WTC11 (cell line): Measurements from ENCODE around the gene ERICH3. TPM values are rescaled to one million over a fixed set of nuclear protein-coding genes. Genes with fewer than 3 reads are reported as not detected.

Experiments used
- ATAC-seq: fragments of 200-7000 bp; cut with Tn5 transposase; 2 replicates; pipeline ENCODE4 v1.10.0; 2021; ENCODE audit warnings: mild to moderate bottlenecking, moderate library complexity
- CTCF ChIA-PET: fragments of 300-600 bp; sonication (Branson Sonifier 250); formaldehyde crosslinking; loops from one replicate; lab custom pipeline; 2021; ENCODE audit warnings: antibody characterized with exemption; lab: Charles Lee
- POLR2A ChIA-PET: fragments of 350-600 bp; sonication (Branson Sonifier 250); formaldehyde crosslinking; loops from one replicate; lab custom pipeline; 2021; ENCODE audit warnings: antibody characterized with exemption; lab: Charles Lee
- DNase-seq: peaks from one replicate; pipeline ENCODE4 v3.0.0; 2021; ENCODE audit warnings: low spot score
- H3K27ac Mint-ChIP-seq: 2 replicates; pipeline ENCODE4 v1.8.0; 2021; ENCODE audit warnings: mixed read lengths
- H3K27me3 Mint-ChIP-seq: 2 replicates; pipeline ENCODE4 v1.8.0; 2021; ENCODE audit warnings: low read depth, mild to moderate bottlenecking, moderate library complexity, mixed read lengths
- H3K36me3 Mint-ChIP-seq: 2 replicates; pipeline ENCODE4 v1.8.0; 2021; ENCODE audit warnings: mixed read lengths
- H3K4me1 Mint-ChIP-seq: 2 replicates; pipeline ENCODE4 v1.8.0; 2022; ENCODE audit warnings: mixed read lengths
- H3K4me3 Mint-ChIP-seq: 2 replicates; pipeline ENCODE4 v1.8.0; 2021; ENCODE audit warnings: mild to moderate bottlenecking, moderate library complexity, mixed read lengths
- H3K9me3 Mint-ChIP-seq: 2 replicates; pipeline ENCODE4 v1.8.0; 2021; ENCODE audit warnings: mixed read lengths
- ATF6 ChIP-seq: sonication (generic); formaldehyde crosslinking; IDR thresholded peaks from 2 replicates; pipeline ENCODE4 v1.8.1; 2023; ENCODE audit warnings: mild to moderate bottlenecking, missing genetic modification reagents
- GABPB1 ChIP-seq: sonication (generic); formaldehyde crosslinking; IDR thresholded peaks from 2 replicates; pipeline ENCODE4 v1.8.1; 2023; ENCODE audit warnings: mild to moderate bottlenecking, missing genetic modification reagents
- GRHL2 ChIP-seq: fragments of 250-450 bp; sonication (Bioruptor Pico); IDR thresholded peaks from 2 replicates; pipeline ENCODE4 v1.8.0; 2022; ENCODE audit warnings: mild to moderate bottlenecking, moderate library complexity; ENCODE audit not compliant: insufficient replicate concordance, severe bottlenecking
- GTF2I ChIP-seq: fragments of 250-450 bp; sonication (Bioruptor Pico); conservative IDR thresholded peaks from 2 replicates; pipeline ENCODE4 v1.4.0; 2021; ENCODE audit warnings: mild to moderate bottlenecking
- JAZF1 ChIP-seq: fragments of 250-450 bp; sonication (Bioruptor Pico); IDR thresholded peaks from 2 replicates; pipeline ENCODE4 v1.9.0; 2021; ENCODE audit warnings: moderate library complexity, mild to moderate bottlenecking, inconsistent platforms
- JUN ChIP-seq: sonication (generic); formaldehyde crosslinking; IDR thresholded peaks from 2 replicates; pipeline ENCODE4 v1.8.0; 2023; ENCODE audit warnings: mild to moderate bottlenecking, missing genetic modification reagents
- MAX ChIP-seq: sonication (generic); formaldehyde crosslinking; IDR thresholded peaks from 2 replicates; pipeline ENCODE4 v1.8.0; 2022; ENCODE audit warnings: mild to moderate bottlenecking, missing genetic modification reagents
- NR2C2 ChIP-seq: sonication (generic); formaldehyde crosslinking; IDR thresholded peaks from 2 replicates; pipeline ENCODE4 v1.8.0; 2022; ENCODE audit warnings: mild to moderate bottlenecking, missing genetic modification reagents
- OVOL2 ChIP-seq: fragments of 250-450 bp; sonication (Bioruptor Pico); IDR thresholded peaks from 2 replicates; pipeline ENCODE4 v1.9.0; 2021; ENCODE audit warnings: mild to moderate bottlenecking, borderline replicate concordance
- PRDM15 ChIP-seq: sonication (generic); formaldehyde crosslinking; IDR thresholded peaks from 2 replicates; pipeline ENCODE4 v1.8.0; 2022; ENCODE audit warnings: missing genetic modification reagents
- RELA ChIP-seq: sonication (generic); formaldehyde crosslinking; IDR thresholded peaks from 2 replicates; pipeline ENCODE4 v1.8.1; 2022; ENCODE audit warnings: missing genetic modification reagents, mild to moderate bottlenecking, borderline replicate concordance
- RORB ChIP-seq: fragments of 250-450 bp; sonication (Bioruptor Pico); IDR thresholded peaks from 2 replicates; pipeline ENCODE4 v1.9.0; 2021; ENCODE audit warnings: mild to moderate bottlenecking
- SOX15 ChIP-seq: fragments of 250-450 bp; sonication (Bioruptor Pico); IDR thresholded peaks from 2 replicates; pipeline ENCODE4 v1.9.0; 2021; ENCODE audit warnings: mild to moderate bottlenecking
- TP53 ChIP-seq: sonication (generic); formaldehyde crosslinking; IDR thresholded peaks from 2 replicates; pipeline ENCODE4 v1.8.1; 2023; ENCODE audit warnings: mild to moderate bottlenecking, missing genetic modification reagents
- USF1 ChIP-seq: sonication (generic); formaldehyde crosslinking; IDR thresholded peaks from 2 replicates; pipeline ENCODE4 v1.8.0; 2022; ENCODE audit warnings: mild to moderate bottlenecking, missing genetic modification reagents
- ZBTB21 ChIP-seq: sonication (generic); formaldehyde crosslinking; IDR thresholded peaks from 2 replicates; pipeline ENCODE4 v1.8.1; 2023; ENCODE audit warnings: mild to moderate bottlenecking, missing genetic modification reagents, borderline replicate concordance
- ZNF121 ChIP-seq: sonication (generic); formaldehyde crosslinking; IDR thresholded peaks from 2 replicates; pipeline ENCODE4 v1.8.0; 2023; ENCODE audit warnings: missing genetic modification reagents
- total RNA-seq: library from RNA; stranded (reverse); gene quantifications from 3 replicates; pipeline ENCODE4 v1.2.3, GENCODE V29; 2021
- TF ChIP-seq, protein P1 (sequence below): sonication (generic); formaldehyde crosslinking; IDR thresholded peaks from 2 replicates; pipeline ENCODE4 v1.8.1; 2023; ENCODE audit warnings: mild to moderate bottlenecking, missing genetic modification reagents
- TF ChIP-seq, protein P2 (sequence below): sonication (generic); formaldehyde crosslinking; IDR thresholded peaks from 2 replicates; pipeline ENCODE4 v1.8.1; 2023; ENCODE audit warnings: mild to moderate bottlenecking, missing genetic modification reagents, moderate library complexity
- TF ChIP-seq, protein P3 (sequence below): sonication (generic); formaldehyde crosslinking; IDR thresholded peaks from 2 replicates; pipeline ENCODE4 v1.8.1; 2022; ENCODE audit warnings: mild to moderate bottlenecking, missing genetic modification reagents, moderate library complexity, borderline replicate concordance
- TF ChIP-seq, protein P4 (sequence below): fragments of 200-600 bp; IDR thresholded peaks from 2 replicates; pipeline ENCODE4 v1.8.0; 2022; ENCODE audit warnings: antibody characterized with exemption

ERICH3 gene
- total RNA-seq, 1 experiment from 2014 or later = 0.07 TPM

DNA sequence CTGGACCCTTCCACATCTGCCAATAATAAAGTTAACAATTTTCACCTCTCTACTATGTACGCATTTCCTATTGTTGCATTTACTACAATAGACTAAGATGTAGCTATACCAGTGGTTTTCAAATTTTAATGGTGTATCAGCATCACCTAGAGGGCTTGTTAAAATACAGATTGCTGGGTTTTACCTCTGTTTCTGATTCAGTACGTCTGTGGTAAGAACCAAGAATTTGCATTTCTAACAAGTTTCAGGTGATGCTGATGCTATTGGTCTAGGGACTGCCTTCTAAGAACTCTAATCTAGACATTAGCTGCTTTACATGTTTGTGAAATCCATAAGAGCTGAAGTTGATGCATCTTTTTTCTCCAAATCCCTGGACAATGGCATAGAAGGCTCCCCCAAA is 59.7 kb downstream of the ERICH3 start:
- H3K36me3 Mint-ChIP-seq = no peaks in the 10 kb centered on the region
- ATAC-seq (no peak), DNase-seq (no peak)
- no peaks in the 10 kb centered on the region for H3K9me3 Mint-ChIP-seq
- H3K4me3 Mint-ChIP-seq = no peak overlapping the region
- CTCF ChIA-PET = interaction anchor here (0.7 to 1.6 kb wide), 2 partner anchors 76 to 153 kb away, joined by 3 to 5 read pairs; no protein-coding TSS in a partner anchor
- no peaks in the 10 kb centered on the region; the same call in 1 of the 2 replicates for H3K27me3 Mint-ChIP-seq
- no peaks in the 10 kb centered on the region; the same call in 1 of the 2 replicates for H3K4me1 Mint-ChIP-seq
- no peak for TF ChIP-seq TP53 (CRISPR knock-in tag)
- POLR2A ChIA-PET = no interaction called here
- H3K27ac Mint-ChIP-seq = no peak overlapping the region

GRCh38 chr1:74611887-74612286 is 61.7 kb downstream of the ERICH3 start:
- DNase-seq (no peak), ATAC-seq (no peak)
- Mint-ChIP-seq H3K36me3 (no peaks in the 10 kb centered on the region), H3K4me1 (no peaks in the 10 kb centered on the region; the same call in 1 of the 2 replicates), H3K27me3 (no peaks in the 10 kb centered on the region), H3K27ac (no peak overlapping the region), H3K9me3 (no peaks in the 10 kb centered on the region), H3K4me3 (no peak overlapping the region)
- TF ChIP-seq OVOL2 = no peak
- TF ChIP-seq NR2C2 (CRISPR knock-in tag) = no peak
- TF ChIP-seq, protein P1, sequence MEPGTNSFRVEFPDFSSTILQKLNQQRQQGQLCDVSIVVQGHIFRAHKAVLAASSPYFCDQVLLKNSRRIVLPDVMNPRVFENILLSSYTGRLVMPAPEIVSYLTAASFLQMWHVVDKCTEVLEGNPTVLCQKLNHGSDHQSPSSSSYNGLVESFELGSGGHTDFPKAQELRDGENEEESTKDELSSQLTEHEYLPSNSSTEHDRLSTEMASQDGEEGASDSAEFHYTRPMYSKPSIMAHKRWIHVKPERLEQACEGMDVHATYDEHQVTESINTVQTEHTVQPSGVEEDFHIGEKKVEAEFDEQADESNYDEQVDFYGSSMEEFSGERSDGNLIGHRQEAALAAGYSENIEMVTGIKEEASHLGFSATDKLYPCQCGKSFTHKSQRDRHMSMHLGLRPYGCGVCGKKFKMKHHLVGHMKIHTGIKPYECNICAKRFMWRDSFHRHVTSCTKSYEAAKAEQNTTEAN (CRISPR knock-in tag) = no peak
- TF ChIP-seq RORB (CRISPR knock-in tag) = no peak
- TF ChIP-seq USF1 (CRISPR knock-in tag) = no peak
- no peak for TF ChIP-seq GRHL2 (CRISPR knock-in tag)
- TF ChIP-seq MAX (CRISPR knock-in tag) = no peak
- no peak for TF ChIP-seq TP53 (CRISPR knock-in tag)
- no peak for TF ChIP-seq ZNF121
- no peak for TF ChIP-seq ATF6 (CRISPR knock-in tag)
- TF ChIP-seq, protein P2, sequence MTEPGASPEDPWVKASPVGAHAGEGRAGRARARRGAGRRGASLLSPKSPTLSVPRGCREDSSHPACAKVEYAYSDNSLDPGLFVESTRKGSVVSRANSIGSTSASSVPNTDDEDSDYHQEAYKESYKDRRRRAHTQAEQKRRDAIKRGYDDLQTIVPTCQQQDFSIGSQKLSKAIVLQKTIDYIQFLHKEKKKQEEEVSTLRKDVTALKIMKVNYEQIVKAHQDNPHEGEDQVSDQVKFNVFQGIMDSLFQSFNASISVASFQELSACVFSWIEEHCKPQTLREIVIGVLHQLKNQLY = no peak
- TF ChIP-seq ZBTB21 (CRISPR knock-in tag) = no peak
- no peak for TF ChIP-seq GTF2I (CRISPR knock-in tag)
- TF ChIP-seq, protein P3, sequence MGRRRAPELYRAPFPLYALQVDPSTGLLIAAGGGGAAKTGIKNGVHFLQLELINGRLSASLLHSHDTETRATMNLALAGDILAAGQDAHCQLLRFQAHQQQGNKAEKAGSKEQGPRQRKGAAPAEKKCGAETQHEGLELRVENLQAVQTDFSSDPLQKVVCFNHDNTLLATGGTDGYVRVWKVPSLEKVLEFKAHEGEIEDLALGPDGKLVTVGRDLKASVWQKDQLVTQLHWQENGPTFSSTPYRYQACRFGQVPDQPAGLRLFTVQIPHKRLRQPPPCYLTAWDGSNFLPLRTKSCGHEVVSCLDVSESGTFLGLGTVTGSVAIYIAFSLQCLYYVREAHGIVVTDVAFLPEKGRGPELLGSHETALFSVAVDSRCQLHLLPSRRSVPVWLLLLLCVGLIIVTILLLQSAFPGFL (CRISPR knock-in tag) = no peak
- TF ChIP-seq JUN = no peak
- POLR2A ChIA-PET = no interaction called here
- CTCF ChIA-PET = no interaction called here

DNA sequence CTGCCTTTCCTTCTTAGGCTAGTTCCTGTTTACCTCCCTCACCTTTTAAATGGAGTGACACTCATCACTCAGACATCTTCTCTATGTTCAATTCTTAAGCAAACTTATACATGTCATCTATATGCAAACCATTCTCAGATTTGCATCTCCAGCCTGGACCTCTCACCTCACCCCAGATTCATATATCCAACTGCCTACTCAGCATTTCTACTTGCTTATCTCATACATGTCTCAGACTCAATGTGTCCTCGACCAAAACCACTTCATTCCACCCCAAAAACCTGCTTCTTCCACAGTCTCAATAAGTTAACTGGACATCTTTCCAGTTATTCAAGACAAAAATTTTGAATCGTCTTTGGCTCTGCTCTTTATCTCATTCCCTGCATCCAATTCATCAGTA is 62.6 kb downstream of the ERICH3 start:
- ChIA-PET CTCF (no interaction called here), POLR2A (no interaction called here)
- no peak overlapping the region for H3K27ac Mint-ChIP-seq
- ATAC-seq (no peak), DNase-seq (no peak)
- H3K4me1 Mint-ChIP-seq = peaks cover 2% of the 10 kb centered on the region
- H3K36me3 Mint-ChIP-seq = no peaks in the 10 kb centered on the region
- no peaks in the 10 kb centered on the region for H3K27me3 Mint-ChIP-seq
- H3K9me3 Mint-ChIP-seq = no peaks in the 10 kb centered on the region
- no peak overlapping the region for H3K4me3 Mint-ChIP-seq
- TF ChIP-seq, protein P2 = no peak
- no peak for TF ChIP-seq SOX15
- no peak for TF ChIP-seq PRDM15 (CRISPR knock-in tag)
- no peak for TF ChIP-seq JAZF1 (CRISPR knock-in tag)
- TF ChIP-seq RELA = no peak
- TF ChIP-seq, protein P4, sequence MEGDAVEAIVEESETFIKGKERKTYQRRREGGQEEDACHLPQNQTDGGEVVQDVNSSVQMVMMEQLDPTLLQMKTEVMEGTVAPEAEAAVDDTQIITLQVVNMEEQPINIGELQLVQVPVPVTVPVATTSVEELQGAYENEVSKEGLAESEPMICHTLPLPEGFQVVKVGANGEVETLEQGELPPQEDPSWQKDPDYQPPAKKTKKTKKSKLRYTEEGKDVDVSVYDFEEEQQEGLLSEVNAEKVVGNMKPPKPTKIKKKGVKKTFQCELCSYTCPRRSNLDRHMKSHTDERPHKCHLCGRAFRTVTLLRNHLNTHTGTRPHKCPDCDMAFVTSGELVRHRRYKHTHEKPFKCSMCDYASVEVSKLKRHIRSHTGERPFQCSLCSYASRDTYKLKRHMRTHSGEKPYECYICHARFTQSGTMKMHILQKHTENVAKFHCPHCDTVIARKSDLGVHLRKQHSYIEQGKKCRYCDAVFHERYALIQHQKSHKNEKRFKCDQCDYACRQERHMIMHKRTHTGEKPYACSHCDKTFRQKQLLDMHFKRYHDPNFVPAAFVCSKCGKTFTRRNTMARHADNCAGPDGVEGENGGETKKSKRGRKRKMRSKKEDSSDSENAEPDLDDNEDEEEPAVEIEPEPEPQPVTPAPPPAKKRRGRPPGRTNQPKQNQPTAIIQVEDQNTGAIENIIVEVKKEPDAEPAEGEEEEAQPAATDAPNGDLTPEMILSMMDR = no peak
- TF ChIP-seq GABPB1 (CRISPR knock-in tag) = no peak
- no peak for TF ChIP-seq GTF2I (CRISPR knock-in tag)
